ENCODE results near the gene NSUN2.

Gene NSUN2

GRCh38 chr5:6632888-6633468 lies at the start of gene NSUN2, which contains the start of gene SRD5A1 (continued):
- TF ChIP-seq ELK4 (IDR thresholded peaks at IDR 0.05; ENCODE audit: borderline replicate concordance, low read depth, low read length) (peak; percentile 87; the same call in 1 of the 2 replicates), ZNF391 (tag by site-specific recombination; IDR thresholded peaks at IDR 0.05; ENCODE audit: borderline replicate concordance, low read depth) (peak; percentile 19; the same call in 1 of the 2 replicates), ZBTB21 (tag by site-specific recombination; IDR thresholded peaks at IDR 0.05) (no peak), ZFP3 (tag by site-specific recombination; IDR thresholded peaks at IDR 0.05; ENCODE audit: low read depth) (no peak), ZNF843 (tag by site-specific recombination; IDR thresholded peaks at IDR 0.05) (peak; percentile 75; the same call in 1 of the 2 replicates), ZFP37 (tag by site-specific recombination; IDR thresholded peaks at IDR 0.05) (no peak), ZNF600 (tag by site-specific recombination; IDR thresholded peaks at IDR 0.05) (no peak), ZNF26 (tag by site-specific recombination; IDR thresholded peaks at IDR 0.05) (no peak), ZNF2 (tag by site-specific recombination; IDR thresholded peaks at IDR 0.05) (0 out of 2 replicates have a peak, but pooled peaks have one; percentile 22), ZNF221 (tag by site-specific recombination; IDR thresholded peaks at IDR 0.05; ENCODE audit: borderline replicate concordance) (0 out of 2 replicates have a peak, but pooled peaks have one; percentile 4), ZNF366 (tag by site-specific recombination; conservative IDR thresholded peaks at IDR 0.05) (no peak), ZNF580 (tag by site-specific recombination; IDR thresholded peaks at IDR 0.05) (peak; percentile 29; the same call in 1 of the 2 replicates), SP7 (tag by site-specific recombination; IDR thresholded peaks at IDR 0.05) (peak; percentile 52), KLF7 (tag by site-specific recombination; IDR thresholded peaks at IDR 0.05; ENCODE audit: borderline replicate concordance) (0 out of 2 replicates have a peak, but pooled peaks have one; percentile 21), GLI2 (tag by site-specific recombination; IDR thresholded peaks at IDR 0.05; ENCODE audit: borderline replicate concordance, low read depth) (no peak), ZNF677 (tag by site-specific recombination; IDR thresholded peaks at IDR 0.05) (no peak), PRDM2 (tag by site-specific recombination; IDR thresholded peaks at IDR 0.05; ENCODE audit: borderline replicate concordance) (no peak), ZNF629 (tag by site-specific recombination; IDR thresholded peaks at IDR 0.05) (peak; percentile 78), KLF9 (tag by site-specific recombination; IDR thresholded peaks at IDR 0.05; ENCODE audit: low read depth) (peak; percentile 88), INSM2 (tag by site-specific recombination; IDR thresholded peaks at IDR 0.05) (peak; percentile 57; the same call in 1 of the 2 replicates), ZBTB10 (tag by site-specific recombination; IDR thresholded peaks at IDR 0.05) (no peak), HOXD13 (CRISPR knock-in tag; IDR thresholded peaks at IDR 0.05; ENCODE audit: borderline replicate concordance) (no peak), KLF17 (tag by site-specific recombination; IDR thresholded peaks at IDR 0.05) (no peak; the same call in none of the 2 replicates), SCRT1 (tag by site-specific recombination; IDR thresholded peaks at IDR 0.05; ENCODE audit: borderline replicate concordance) (no peak), ZNF792 (tag by site-specific recombination; IDR thresholded peaks at IDR 0.05) (no peak)
